H1 (cell line): Measurements from ENCODE around the gene PCDHGA1. TPM values are rescaled to one million over a fixed set of nuclear protein-coding genes. Genes with fewer than 3 reads are reported as not detected.

Experiments
- CTCF ChIA-PET: fragments of 300-600 bp; sonication (Branson Sonifier 250); formaldehyde crosslinking; loops from one replicate; lab custom pipeline; 2021; ENCODE audit not compliant: partially characterized antibody; lab: Charles Lee
- POLR2A ChIA-PET: fragments of 300-600 bp; sonication (Branson Sonifier 250); formaldehyde crosslinking; loops from one replicate; lab custom pipeline; 2021; ENCODE audit warnings: inconsistent platforms; ENCODE audit not compliant: partially characterized antibody; lab: Charles Lee
- DNase-seq, 2 experiments: peaks; one replicate each; pipeline versions ENCODE4 v3.0.0 to v3.0.0-alpha.2; 2010 to 2022; ENCODE audit warnings: low spot score in 2 of 2, low read depth in 1 of 2, mixed read lengths in 1 of 2
- FAIRE-seq: peaks from 2 replicates; lab custom pipeline; 2011; peaks lifted over from hg19 to GRCh38; lab: Jason Lieb, UNC
- H2AFZ ChIP-seq: 2 replicates; pipeline ENCODE4 v1.8.1; 2012; ENCODE audit warnings: low read length, inconsistent platforms
- H2AK5ac ChIP-seq: 2 replicates; pipeline ENCODE4 v1.6.1; 2013; ENCODE audit warnings: low read depth, low read length
- H2BK120ac ChIP-seq: replicated peaks from 2 replicates; pipeline ENCODE3; 2013; ENCODE audit warnings: low read depth, low read length, inconsistent platforms
- H2BK12ac ChIP-seq: 2 replicates; pipeline ENCODE4 v1.6.1; 2013; ENCODE audit warnings: low read depth, low read length
- H2BK15ac ChIP-seq: 2 replicates; pipeline ENCODE4 v1.6.1; 2013; ENCODE audit warnings: low read length
- H2BK20ac ChIP-seq: 2 replicates; pipeline ENCODE4 v1.6.1; 2013; ENCODE audit warnings: low read length
- H2BK5ac ChIP-seq: 2 replicates; pipeline ENCODE4 v1.6.1; 2013; ENCODE audit warnings: low read depth, low read length
- H3K14ac ChIP-seq: 2 replicates; pipeline ENCODE4 v1.6.1; 2013; ENCODE audit warnings: inconsistent platforms; ENCODE audit not compliant: insufficient read length
- H3K18ac ChIP-seq: 2 replicates; pipeline ENCODE4 v1.6.1; 2013; ENCODE audit warnings: low read length; ENCODE audit errors: extremely low read depth
- H3K23ac ChIP-seq: 2 replicates; pipeline ENCODE4 v1.6.1; 2013; ENCODE audit warnings: inconsistent platforms; ENCODE audit not compliant: insufficient read length
- H3K23me2 ChIP-seq: 2 replicates; pipeline ENCODE4 v1.6.1; 2013; ENCODE audit warnings: low read depth, low read length
- H3K27ac ChIP-seq: 2 replicates; pipeline ENCODE4 v1.6.1; 2011; ENCODE audit warnings: low read depth, low read length, inconsistent platforms
- H3K27me3 ChIP-seq, 4 experiments: replicated peaks in 1 of 4; 1 replicate in 1 of 4; 2 replicates in 3 of 4; pipeline versions ENCODE4 v1.6.1 to v1.8.1; 2011 to 2013; ENCODE audit warnings: low read length in 3 of 4, mild to moderate bottlenecking in 3 of 4, inconsistent platforms in 2 of 4, mixed read lengths in 2 of 4, moderate library complexity in 1 of 4; ENCODE audit not compliant: control insufficient read depth in 3 of 4, insufficient read depth in 3 of 4; ENCODE audit errors: extremely low read depth in 1 of 4
- H3K36me3 ChIP-seq, 4 experiments: 2 replicates each; pipeline versions ENCODE4 v1.6.1 to v1.8.1; 2011 to 2013; ENCODE audit warnings: mild to moderate bottlenecking in 4 of 4, low read length in 3 of 4, moderate library complexity in 2 of 4, control low read depth in 1 of 4, inconsistent platforms in 1 of 4; ENCODE audit not compliant: insufficient read depth in 4 of 4, control insufficient read depth in 2 of 4
- H3K4ac ChIP-seq: replicated peaks from 2 replicates; pipeline ENCODE3; 2013; ENCODE audit warnings: low read length, low read depth, mixed read lengths, inconsistent platforms; ENCODE audit not compliant: insufficient read length
- H3K4me1 ChIP-seq, 4 experiments: replicated peaks in 1 of 4; 1 replicate in 1 of 4; 2 replicates in 3 of 4; pipeline versions ENCODE4 v1.6.1 to v1.8.1; 2011 to 2013; ENCODE audit warnings: low read length in 3 of 4, inconsistent platforms in 2 of 4, mixed read lengths in 1 of 4; ENCODE audit not compliant: insufficient read depth in 4 of 4, control insufficient read depth in 3 of 4
- H3K4me2 ChIP-seq, 2 experiments: 2 replicates each; pipeline versions ENCODE4 v1.6.1 to v1.8.1; 2011 to 2013; ENCODE audit warnings: low read depth in 2 of 2, low read length in 2 of 2, control low read depth in 1 of 2, inconsistent platforms in 1 of 2, mild to moderate bottlenecking in 1 of 2; ENCODE audit not compliant: insufficient read depth in 1 of 2
- H3K4me3 ChIP-seq, 4 experiments: fragments of 200-600, 300-600 bp in 1 of 4; sonication (generic), shearing (Covaris generic), sonication (Bioruptor Twin) in 1 of 4; 2 replicates each; pipeline versions ENCODE4 v1.5.1 to v1.8.1; 2011 to 2016; ENCODE audit warnings: low read length in 4 of 4, low read depth in 3 of 4, control low read depth in 2 of 4, inconsistent platforms in 2 of 4, mild to moderate bottlenecking in 2 of 4, mixed read lengths in 1 of 4, moderate library complexity in 1 of 4; ENCODE audit not compliant: insufficient read depth in 2 of 4; ENCODE audit errors: extremely low read depth in 1 of 4
- H3K56ac ChIP-seq: replicated peaks from 2 replicates; pipeline ENCODE3; 2013; ENCODE audit warnings: low read depth, mild to moderate bottlenecking, mixed read lengths, low read length, inconsistent platforms; ENCODE audit not compliant: insufficient read length
- H3K79me1 ChIP-seq: 2 replicates; pipeline ENCODE4 v1.6.1; 2013; ENCODE audit warnings: low read depth, low read length, control low read depth
- H3K79me2 ChIP-seq, 2 experiments: 2 replicates each; pipeline versions ENCODE4 v1.6.1 to v1.8.1; 2012 to 2013; ENCODE audit warnings: low read length in 2 of 2, mild to moderate bottlenecking in 2 of 2, inconsistent platforms in 1 of 2; ENCODE audit not compliant: insufficient read depth in 2 of 2, control insufficient read depth in 1 of 2
- H3K9ac ChIP-seq, 4 experiments: replicated peaks in 1 of 4; 1 replicate in 1 of 4; 2 replicates in 3 of 4; pipeline versions ENCODE4 v1.6.1 to v1.8.1; 2011 to 2013; ENCODE audit warnings: low read depth in 3 of 4, low read length in 3 of 4, control low read depth in 2 of 4, mild to moderate bottlenecking in 2 of 4, moderate library complexity in 2 of 4, inconsistent platforms in 1 of 4; ENCODE audit errors: extremely low read depth in 1 of 4
- H3K9me3 ChIP-seq, 2 experiments: 2 replicates each; pipeline versions ENCODE4 v1.6.1 to v1.8.1; 2012 to 2013; ENCODE audit warnings: mild to moderate bottlenecking in 2 of 2, moderate library complexity in 2 of 2, control low read depth in 1 of 2, inconsistent platforms in 1 of 2, low read depth in 1 of 2, low read length in 1 of 2, mixed read lengths in 1 of 2; ENCODE audit not compliant: insufficient read depth in 2 of 2
- H4K20me1 ChIP-seq, 2 experiments: replicated peaks in 1 of 2; 2 replicates each; pipeline versions ENCODE3 to v1.8.1; 2011 to 2013; ENCODE audit warnings: inconsistent platforms in 2 of 2, low read length in 2 of 2, mild to moderate bottlenecking in 1 of 2; ENCODE audit not compliant: insufficient read depth in 2 of 2, control insufficient read depth in 1 of 2
- H4K5ac ChIP-seq: 2 replicates; pipeline ENCODE4 v1.6.1; 2013; ENCODE audit warnings: low read length, low read depth, mixed read lengths, inconsistent platforms; ENCODE audit not compliant: insufficient read length
- H4K8ac ChIP-seq: 2 replicates; pipeline ENCODE4 v1.8.0; 2013; ENCODE audit warnings: mild to moderate bottlenecking, moderate library complexity, low read length, inconsistent platforms; ENCODE audit not compliant: insufficient read depth; ENCODE audit errors: extremely low read depth
- H4K91ac ChIP-seq: replicated peaks from 2 replicates; pipeline ENCODE3; 2013; ENCODE audit warnings: low read length, mixed read lengths, inconsistent platforms; ENCODE audit not compliant: insufficient read length
- CHD2 ChIP-seq: IDR thresholded peaks from 2 replicates; pipeline ENCODE4 v1.6.1; 2012; ENCODE audit warnings: low read length, improper control_type of control experiment
- CTBP2 ChIP-seq: IDR thresholded peaks from 2 replicates; pipeline ENCODE4 v1.7.0; 2011; ENCODE audit warnings: borderline replicate concordance, mild to moderate bottlenecking, moderate library complexity, mixed read lengths, low read length; ENCODE audit not compliant: insufficient read depth, insufficient read length
- EGR1 ChIP-seq: IDR thresholded peaks from 2 replicates; pipeline ENCODE4 v1.6.1; 2011; ENCODE audit warnings: low read depth, low read length, borderline replicate concordance
- SP1 ChIP-seq: IDR thresholded peaks from 2 replicates; pipeline ENCODE4 v1.6.1; 2011; ENCODE audit warnings: low read depth, low read length
- WGBS, 2 experiments: shearing (Covaris generic) in 1 of 2; methylation state at CpG; one replicate each; pipeline versions ENCODE4 v1.1.6 to v1.1.7; 2013 to 2015; ENCODE audit warnings: low lambda C conversion rate in 2 of 2, mixed read lengths in 2 of 2, inconsistent platforms in 1 of 2, low coverage in 1 of 2, missing lambda C conversion rate in 1 of 2; ENCODE audit not compliant: insufficient replicate concordance in 2 of 2, insufficient coverage in 1 of 2, insufficient read length in 1 of 2; ENCODE audit errors: extremely low coverage in 1 of 2, missing lambda C conversion rate in 1 of 2; 5-methylcytosine and 5-hydroxymethylcytosine counted together
- polyA plus RNA-seq, 7 experiments: library from polyadenylated mRNA; depleted of rRNA in 3 of 7; stranded (reverse) in 5 of 7; unstranded in 2 of 7; fragments of >200 nt in 5 of 7; fragments of 200-250 nt in 2 of 7; gene quantifications; 1 replicate in 5 of 7; 2 replicates in 1 of 7; 4 replicates in 1 of 7; pipeline versions ENCODE4 v1.2.1 to v1.2.3, GENCODE V29; 2011 to 2013; ENCODE audit warnings: missing spikeins in 2 of 7, mixed read lengths in 2 of 7
- total RNA-seq: library from RNA; stranded (reverse); fragmentation: NEBNext Ultra II Directional; extraction: Animal tissue kit (Norgen Biotek cat#: 25700); gene quantifications from 2 replicates; pipeline ENCODE4 v1.2.1, GENCODE V29; 2021
- TF ChIP-seq, protein P1 (sequence below): IDR thresholded peaks from 2 replicates; pipeline ENCODE4 v1.6.1; 2011; ENCODE audit warnings: low read length, improper control_type of control experiment
- TF ChIP-seq, protein P2 (sequence below): IDR thresholded peaks from 2 replicates; pipeline ENCODE4 v1.6.1; 2012; ENCODE audit warnings: low read length, inconsistent platforms

Gene PCDHGA1
- total and polyA plus RNA-seq, 2 of the 8 experiments (the other 6 are each of a cell fraction or from before 2014, with no cell fraction given): 0.57 to 0.89 TPM

DNA sequence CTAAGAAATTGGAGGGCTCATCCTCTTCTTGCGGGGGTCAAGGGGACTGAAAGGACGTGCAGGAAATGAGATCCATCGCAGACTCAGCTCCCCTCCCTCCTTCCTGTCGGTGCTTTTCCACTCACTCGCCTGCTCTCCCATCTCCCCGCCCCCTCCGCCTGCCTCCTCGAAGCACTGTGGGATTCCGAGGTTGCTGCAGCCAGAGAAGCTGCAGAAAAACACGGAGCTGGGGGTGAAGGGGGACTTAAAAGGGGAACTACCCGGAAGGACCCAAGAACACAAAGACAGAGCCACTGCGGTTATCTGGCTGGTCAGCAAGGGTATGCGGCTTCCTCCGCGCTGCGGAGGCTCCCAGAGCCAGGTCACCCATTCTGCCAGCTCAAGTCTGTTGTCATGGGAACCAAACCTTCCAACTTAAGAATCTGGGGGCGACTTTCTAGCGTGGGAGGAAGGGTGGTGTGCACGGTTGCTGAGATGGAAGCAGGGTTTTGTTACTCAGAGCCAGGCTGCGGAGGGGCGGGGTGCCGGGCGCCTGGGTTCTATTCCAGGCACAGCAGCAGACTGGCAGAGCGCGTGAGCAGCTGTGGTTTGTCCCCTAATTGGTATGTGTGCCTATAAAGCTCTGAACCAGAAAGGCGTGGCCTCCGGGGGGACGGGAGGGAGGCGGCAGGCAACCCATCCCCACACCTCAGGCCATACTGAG lies 183.5 kb downstream of the PCDHGA1 start:
- peak in 1 of 2 experiments; percentile 80 for DNase-seq
- peak overlapping the region; percentile 61 to 83 (median 76) for H3K4me3 ChIP-seq
- TF ChIP-seq, protein P1, sequence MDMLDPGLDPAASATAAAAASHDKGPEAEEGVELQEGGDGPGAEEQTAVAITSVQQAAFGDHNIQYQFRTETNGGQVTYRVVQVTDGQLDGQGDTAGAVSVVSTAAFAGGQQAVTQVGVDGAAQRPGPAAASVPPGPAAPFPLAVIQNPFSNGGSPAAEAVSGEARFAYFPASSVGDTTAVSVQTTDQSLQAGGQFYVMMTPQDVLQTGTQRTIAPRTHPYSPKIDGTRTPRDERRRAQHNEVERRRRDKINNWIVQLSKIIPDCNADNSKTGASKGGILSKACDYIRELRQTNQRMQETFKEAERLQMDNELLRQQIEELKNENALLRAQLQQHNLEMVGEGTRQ: no peak
- TF ChIP-seq CTBP2: peak; percentile 20
- TF ChIP-seq, protein P2, sequence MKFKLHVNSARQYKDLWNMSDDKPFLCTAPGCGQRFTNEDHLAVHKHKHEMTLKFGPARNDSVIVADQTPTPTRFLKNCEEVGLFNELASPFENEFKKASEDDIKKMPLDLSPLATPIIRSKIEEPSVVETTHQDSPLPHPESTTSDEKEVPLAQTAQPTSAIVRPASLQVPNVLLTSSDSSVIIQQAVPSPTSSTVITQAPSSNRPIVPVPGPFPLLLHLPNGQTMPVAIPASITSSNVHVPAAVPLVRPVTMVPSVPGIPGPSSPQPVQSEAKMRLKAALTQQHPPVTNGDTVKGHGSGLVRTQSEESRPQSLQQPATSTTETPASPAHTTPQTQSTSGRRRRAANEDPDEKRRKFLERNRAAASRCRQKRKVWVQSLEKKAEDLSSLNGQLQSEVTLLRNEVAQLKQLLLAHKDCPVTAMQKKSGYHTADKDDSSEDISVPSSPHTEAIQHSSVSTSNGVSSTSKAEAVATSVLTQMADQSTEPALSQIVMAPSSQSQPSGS: 0 out of 2 replicates have a peak, but pooled peaks have one; percentile 16
- peak; percentile 24; the same call in 1 of the 2 replicates for TF ChIP-seq CHD2
- peak; percentile 86; the same call in 1 of the 2 replicates for TF ChIP-seq EGR1
- TF ChIP-seq SP1: 0 out of 2 replicates have a peak, but pooled peaks have one; percentile 47

More for the DNA sequence above, 183.5 kb downstream of the PCDHGA1 start:
- Histone ChIP-seq H3K4ac (no peak overlapping the region), H4K5ac (peak overlapping the region; percentile 36), H3K56ac (peak overlapping the region; percentile 9), H2BK15ac (no peak overlapping the region), H2AK5ac (no peak overlapping the region), H3K9me3 (no peaks in the 10 kb centered on the region), H4K20me1 (no peaks in the 10 kb centered on the region), H3K4me2 (peak overlapping the region; percentile 98 to 100), H2AFZ (peak overlapping the region; percentile 64; the same call in 1 of the 2 replicates), H3K18ac (peak overlapping the region; percentile 93), H3K27me3 (no peaks in the 10 kb centered on the region), H2BK12ac (peak overlapping the region; percentile 62; the same call in 1 of the 2 replicates), H4K91ac (peak overlapping the region; percentile 55), H2BK20ac (0 out of 2 replicates have a peak overlapping the region, but pooled peaks have one; percentile 21), H3K23me2 (peaks cover 15% of the 10 kb centered on the region), H3K14ac (no peak overlapping the region), H3K23ac (no peak overlapping the region), H3K79me2 (no peaks in the 10 kb centered on the region), H3K27ac (peak overlapping the region; percentile 84), H3K79me1 (no peaks in the 10 kb centered on the region), H2BK120ac (no peak overlapping the region), H3K9ac (peak overlapping the region in 3 of 4 experiments; percentile 7 to 57 (median 20); a peak in 5 of 7 replicates), H4K8ac (peak overlapping the region; percentile 60; the same call in 1 of the 2 replicates), H3K4me1 (peaks cover 7 to 28% (median 11%) of the 10 kb centered on the region in 4 experiments), H2BK5ac (peak overlapping the region; percentile 76), H3K36me3 (peaks cover 2 to 12% (median 11%) of the 10 kb centered on the region in 4 experiments; a peak in 6 of 8 replicates)
- 4% methylated on average over 28 of the region's 29 CpGs; no CpG with 5 or more reads in 1 of the 2 experiments for whole genome bisulfite sequencing, 2 experiments
- ChIA-PET POLR2A (interaction anchor here (0.7 to 5.1 kb wide), 26 partner anchors 10 to 193 kb away, joined by 3 to 33 read pairs (median 4); partner anchors contain the start of genes DIAPH1, PCDHGA10, PCDHGA11 and PCDHGA12), CTCF (interaction anchor here (0.6 to 50.9 kb wide), 48 partner anchors 9 to 547 kb away, joined by 3 to 1236 read pairs (median 4); partner anchors contain the start of genes PCDHAC2, PCDHB10, PCDHB11 and PCDHB13)
- peak; percentile 68 for FAIRE-seq
